Measurements from ENCODE around the gene HDX.

HDX gene

GRCh38 chrX:84363051-84363450 is 139.2 kb downstream of the HDX start:
- no peak for DNase-seq (ENCODE audit: extremely low read depth, low read depth)
- TF ChIP-seq CTCF (IDR thresholded peaks at IDR 0.05; ENCODE audit: low read depth, low read length), result no peak

- no peak for TF ChIP-seq CTCF (IDR thresholded peaks at IDR 0.05; ENCODE audit: low read depth, low read length)
- DNase-seq (ENCODE audit: extremely low read depth, low read depth), result no peak
These were observed 139.9 kb downstream of the HDX start for GRCh38 chrX:84362184-84362838.

GRCh38 chrX:84358271-84358670 is 144.0 kb downstream of the HDX start:
- no peak for DNase-seq (ENCODE audit: extremely low read depth, low read depth)
- no peak for TF ChIP-seq CTCF (IDR thresholded peaks at IDR 0.05; ENCODE audit: low read depth, low read length)

- no peak for DNase-seq (ENCODE audit: extremely low read depth, low read depth)
- TF ChIP-seq CTCF (IDR thresholded peaks at IDR 0.05; ENCODE audit: low read depth, low read length), result no peak
These were observed 145.0 kb downstream of the HDX start for GRCh38 chrX:84357296-84357695.

GRCh38 chrX:84340968-84341367 is 161.3 kb downstream of the HDX start:
- DNase-seq (ENCODE audit: extremely low read depth, low read depth), result no peak
- TF ChIP-seq CTCF (IDR thresholded peaks at IDR 0.05; ENCODE audit: low read depth, low read length), result no peak

- TF ChIP-seq CTCF (IDR thresholded peaks at IDR 0.05; ENCODE audit: low read depth, low read length), result peak; percentile 48
- no peak for DNase-seq (ENCODE audit: extremely low read depth, low read depth)
These were observed 162.5 kb downstream of the HDX start for GRCh38 chrX:84339507-84340364.

- no peak for DNase-seq (ENCODE audit: extremely low read depth, low read depth)
- no peak for TF ChIP-seq CTCF (IDR thresholded peaks at IDR 0.05; ENCODE audit: low read depth, low read length)
These were observed 165.6 kb downstream of the HDX start for GRCh38 chrX:84336646-84337045.

All from AG09319 (cell line).